ENCODE data around the gene KLHL15. TPM values are rescaled to one million over a fixed set of nuclear protein-coding genes. Genes with fewer than 3 reads are reported as not detected.
"Not testable (repeated sequence)": the region's sequence is repeated elsewhere in the genome, so short reads cannot be mapped to it uniquely, and the experiment has no call there.

KLHL15 gene
- total RNA-seq, 1 donor from 2014 or later = 6.6 TPM

DNA sequence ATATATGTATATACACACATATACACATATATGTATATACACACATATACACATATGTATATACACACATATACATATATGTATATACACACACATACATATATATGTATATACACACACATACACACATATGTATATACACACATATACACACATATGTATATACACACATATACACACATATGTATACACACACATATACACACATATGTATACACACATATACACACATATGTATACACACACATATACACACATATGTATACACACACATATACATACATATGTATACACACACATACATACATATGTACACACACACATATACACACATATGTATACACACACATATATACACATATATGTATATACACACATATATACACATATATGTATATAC is 19.1 kb upstream of the KLHL15 start:
- H3K27me3 ChIP-seq (ENCODE audit: low read depth); H3K4me3 ChIP-seq; DNase-seq; H3K27ac ChIP-seq (replicated peaks); H3K9me3 ChIP-seq (replicated peaks); H3K4me1 ChIP-seq; intact Hi-C loops (cut with micrococcal nuclease); H3K36me3 ChIP-seq: not testable (repeated sequence)

DNA sequence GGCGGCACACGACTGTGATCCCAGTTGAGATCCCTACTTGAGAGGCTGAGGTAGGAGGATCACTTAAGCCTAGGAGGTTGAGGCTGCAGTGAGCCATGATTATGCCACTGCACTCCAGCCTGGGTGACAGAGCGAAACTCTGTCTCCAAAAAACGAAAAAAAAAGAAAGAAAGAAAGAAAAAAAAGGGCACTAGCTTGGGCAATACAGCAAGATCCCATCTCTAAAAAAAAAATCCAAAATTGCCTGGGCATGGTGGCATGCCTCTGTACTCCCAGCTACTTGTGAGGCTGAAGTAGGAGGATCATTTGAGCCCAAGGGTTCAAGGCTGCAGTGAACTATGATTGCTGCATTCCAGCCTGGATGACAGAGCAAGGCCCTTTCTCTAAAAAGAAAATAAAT is 10.7 kb upstream of the KLHL15 start:
- TF ChIP-seq, protein P1, sequence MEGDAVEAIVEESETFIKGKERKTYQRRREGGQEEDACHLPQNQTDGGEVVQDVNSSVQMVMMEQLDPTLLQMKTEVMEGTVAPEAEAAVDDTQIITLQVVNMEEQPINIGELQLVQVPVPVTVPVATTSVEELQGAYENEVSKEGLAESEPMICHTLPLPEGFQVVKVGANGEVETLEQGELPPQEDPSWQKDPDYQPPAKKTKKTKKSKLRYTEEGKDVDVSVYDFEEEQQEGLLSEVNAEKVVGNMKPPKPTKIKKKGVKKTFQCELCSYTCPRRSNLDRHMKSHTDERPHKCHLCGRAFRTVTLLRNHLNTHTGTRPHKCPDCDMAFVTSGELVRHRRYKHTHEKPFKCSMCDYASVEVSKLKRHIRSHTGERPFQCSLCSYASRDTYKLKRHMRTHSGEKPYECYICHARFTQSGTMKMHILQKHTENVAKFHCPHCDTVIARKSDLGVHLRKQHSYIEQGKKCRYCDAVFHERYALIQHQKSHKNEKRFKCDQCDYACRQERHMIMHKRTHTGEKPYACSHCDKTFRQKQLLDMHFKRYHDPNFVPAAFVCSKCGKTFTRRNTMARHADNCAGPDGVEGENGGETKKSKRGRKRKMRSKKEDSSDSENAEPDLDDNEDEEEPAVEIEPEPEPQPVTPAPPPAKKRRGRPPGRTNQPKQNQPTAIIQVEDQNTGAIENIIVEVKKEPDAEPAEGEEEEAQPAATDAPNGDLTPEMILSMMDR (IDR thresholded peaks at IDR 0.05; ENCODE audit: borderline replicate concordance) = no peak
- Histone ChIP-seq H3K4me1 (no peaks in the 10 kb centered on the region), H3K4me3 (no peak overlapping the region), H3K27ac (replicated peaks) (no peak overlapping the region), H3K36me3 (no peaks in the 10 kb centered on the region), H3K27me3 (ENCODE audit: low read depth) (no peaks in the 10 kb centered on the region), H3K9me3 (replicated peaks) (no peaks in the 10 kb centered on the region)
- intact Hi-C loops (cut with micrococcal nuclease) = loop anchor here (10.0 kb wide), 1 partner anchor 123 kb away; no protein-coding TSS in a partner anchor
- DNase-seq = no peak

DNA sequence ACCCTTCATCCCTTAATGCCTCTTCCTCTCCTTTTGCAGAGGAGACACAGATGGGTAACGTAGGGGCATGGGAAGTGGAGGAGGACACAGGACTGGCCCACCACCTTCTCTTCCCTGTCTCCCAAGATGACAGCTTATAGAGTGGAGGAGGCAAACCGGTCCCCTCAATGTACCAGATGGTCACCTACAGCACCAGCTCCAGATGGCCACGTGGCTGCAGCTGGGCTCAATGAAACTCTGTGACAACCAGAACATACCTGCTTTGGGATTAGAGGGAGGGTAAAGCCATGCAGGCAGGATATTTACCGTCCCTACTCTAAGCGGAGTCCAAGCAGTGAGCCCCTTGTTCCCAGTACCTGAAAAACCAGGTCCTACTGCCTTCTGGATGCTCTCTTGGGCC is 7.5 kb upstream of the KLHL15 start:
- Histone ChIP-seq H3K4me1 (no peaks in the 10 kb centered on the region), H3K9me3 (replicated peaks) (no peaks in the 10 kb centered on the region), H3K4me3 (no peak overlapping the region), H3K27me3 (ENCODE audit: low read depth) (no peaks in the 10 kb centered on the region), H3K27ac (replicated peaks) (no peak overlapping the region), H3K36me3 (no peaks in the 10 kb centered on the region)
- TF ChIP-seq, protein P1 (IDR thresholded peaks at IDR 0.05; ENCODE audit: borderline replicate concordance) = no peak
- no peak for DNase-seq
- intact Hi-C loops (cut with micrococcal nuclease) = loop anchor here (10.0 kb wide), 1 partner anchor 120 kb away; no protein-coding TSS in a partner anchor

DNA sequence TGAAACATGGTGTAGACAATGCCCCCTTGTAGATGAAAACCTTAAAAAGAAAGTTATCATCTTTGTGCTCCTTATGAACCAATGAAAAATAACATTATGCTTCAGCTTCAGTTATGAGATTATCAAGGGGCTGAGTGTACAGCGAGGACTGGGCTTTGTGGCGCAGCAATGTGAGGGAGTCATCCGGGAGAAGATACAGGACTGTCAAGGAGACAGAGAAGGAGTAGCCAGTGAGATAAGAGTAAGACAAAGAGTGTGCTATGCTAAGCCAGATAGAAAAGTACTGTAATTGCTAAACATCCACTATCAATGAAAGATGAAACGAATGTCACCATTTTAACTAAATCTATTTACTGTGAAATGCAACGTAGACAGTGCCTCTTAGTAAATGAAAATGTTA is 3.6 kb upstream of the KLHL15 start:
- Histone ChIP-seq H3K9me3 (replicated peaks) (no peaks in the 10 kb centered on the region), H3K27me3 (ENCODE audit: low read depth) (no peaks in the 10 kb centered on the region), H3K27ac (replicated peaks) (no peak overlapping the region), H3K4me1 (no peaks in the 10 kb centered on the region), H3K36me3 (no peaks in the 10 kb centered on the region), H3K4me3 (no peak overlapping the region)
- TF ChIP-seq, protein P1 (IDR thresholded peaks at IDR 0.05; ENCODE audit: borderline replicate concordance) = no peak
- no peak for DNase-seq
- intact Hi-C loops (cut with micrococcal nuclease) = loop anchor here (10.0 kb wide), 1 partner anchor 116 kb away; no protein-coding TSS in a partner anchor

DNA sequence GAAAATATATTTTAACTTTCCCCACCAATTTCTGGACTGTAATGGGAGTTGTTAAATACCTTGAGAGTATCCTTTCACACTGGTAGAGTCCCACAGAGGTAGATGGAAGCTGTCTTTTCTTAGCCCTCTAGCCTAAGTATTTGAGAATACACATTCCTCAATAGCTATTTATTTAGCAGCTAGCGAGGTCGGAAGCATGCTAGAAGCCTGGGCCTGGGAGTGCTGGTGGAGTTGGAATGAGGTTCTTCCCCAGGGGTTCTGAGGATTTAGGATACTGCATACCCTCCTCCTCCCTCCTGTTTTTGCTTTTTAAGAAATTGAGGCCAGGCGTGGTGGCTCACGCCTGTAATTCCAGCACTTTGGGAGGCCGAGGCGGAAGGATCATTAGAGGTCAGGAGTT is 999 bp upstream of the KLHL15 start:
- Histone ChIP-seq H3K9me3 (replicated peaks) (no peaks in the 10 kb centered on the region), H3K27me3 (ENCODE audit: low read depth) (no peaks in the 10 kb centered on the region), H3K36me3 (no peaks in the 10 kb centered on the region), H3K4me3 (no peak overlapping the region), H3K4me1 (peaks cover 5% of the 10 kb centered on the region), H3K27ac (replicated peaks) (no peak overlapping the region)
- intact Hi-C loops (cut with micrococcal nuclease) = no loop called here
- TF ChIP-seq, protein P1 (IDR thresholded peaks at IDR 0.05; ENCODE audit: borderline replicate concordance) = no peak
- DNase-seq = no peak

DNA sequence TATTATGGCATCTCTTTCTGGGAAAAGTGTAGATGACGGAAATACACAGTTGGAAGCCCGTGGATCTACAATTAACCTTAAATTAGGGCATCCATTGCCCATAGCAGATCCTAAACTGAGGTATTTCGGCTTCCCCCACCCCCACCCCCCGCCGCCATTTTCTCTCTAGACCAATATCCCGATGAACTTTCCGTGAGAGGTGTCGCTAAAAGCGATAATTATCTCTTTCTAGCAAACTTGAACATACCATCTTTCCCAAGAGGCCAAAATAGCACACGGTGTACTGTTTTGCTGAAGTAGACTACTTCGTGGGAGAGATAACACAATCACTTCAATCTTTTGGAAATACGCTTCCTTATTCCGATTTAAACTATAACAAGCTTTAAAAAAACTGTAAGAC is 554 bp downstream of the KLHL15 start:
- Histone ChIP-seq H3K27me3 (ENCODE audit: low read depth) (no peaks in the 10 kb centered on the region), H3K4me3 (peak overlapping the region; percentile 86), H3K27ac (replicated peaks) (peak overlapping the region; percentile 96), H3K4me1 (peaks cover 5% of the 10 kb centered on the region), H3K36me3 (no peaks in the 10 kb centered on the region), H3K9me3 (replicated peaks) (no peaks in the 10 kb centered on the region)
- intact Hi-C loops (cut with micrococcal nuclease) = no loop called here
- TF ChIP-seq, protein P1 (IDR thresholded peaks at IDR 0.05; ENCODE audit: borderline replicate concordance) = no peak
- no peak for DNase-seq

Data from left ventricle myocardium inferior (tissue), 1 donor.